IMR-90 (cell line): ENCODE measurements around the gene RPS6KA5. TPM values are rescaled to one million over a fixed set of nuclear protein-coding genes. Genes with fewer than 3 reads are reported as not detected.

ENCODE experiments used
- ATAC-seq: fragments of 200-7000 bp; cut with Tn5 transposase; 2 replicates; pipeline ENCODE4 v1.9.1; 2020; ENCODE audit warnings: low read depth, mild to moderate bottlenecking, moderate library complexity
- BruUV-seq: library from RNA; stranded (reverse); fragments of 400-500 nt; replicated peaks from 2 replicates; lab custom pipeline; 2021; lab: Mats Ljungman, UMichigan
- CTCF ChIA-PET: fragments of 300-600 bp; formaldehyde crosslinking; extraction: SDS; loops from one replicate; lab custom pipeline; 2021; ENCODE audit warnings: antibody characterized with exemption; lab: Yijun Ruan, JAX
- POLR2A ChIA-PET: fragments of 300-600 bp; sonication (Branson Sonifier 250); formaldehyde crosslinking; loops from one replicate; lab custom pipeline; 2022; ENCODE audit warnings: antibody characterized with exemption; ENCODE audit not compliant: unreplicated experiment; lab: Charles Lee
- DNase-seq: peaks from one replicate; pipeline ENCODE4 v3.0.0; 2013
- H2AFZ ChIP-seq: replicated peaks from 2 replicates; pipeline ENCODE3; 2013; ENCODE audit warnings: low read length, mild to moderate bottlenecking; ENCODE audit not compliant: poor library complexity
- H2AK5ac ChIP-seq: 2 replicates; pipeline ENCODE4 v1.6.1; 2013; ENCODE audit warnings: low read depth, low read length, inconsistent platforms
- H2AK9ac ChIP-seq: replicated peaks from 2 replicates; pipeline ENCODE3; 2013; ENCODE audit warnings: mild to moderate bottlenecking, low read depth, low read length, moderate library complexity; ENCODE audit not compliant: poor library complexity
- H2BK120ac ChIP-seq: 2 replicates; pipeline ENCODE4 v1.6.1; 2013; ENCODE audit warnings: low read depth, low read length, inconsistent platforms
- H2BK15ac ChIP-seq: 3 replicates; pipeline ENCODE4 v1.6.1; 2013; ENCODE audit warnings: low read depth, low read length, inconsistent platforms
- H2BK20ac ChIP-seq: 2 replicates; pipeline ENCODE4 v1.6.1; 2013; ENCODE audit warnings: low read depth, mild to moderate bottlenecking, inconsistent platforms, low read length, moderate library complexity
- H2BK5ac ChIP-seq: 2 replicates; pipeline ENCODE4 v1.6.1; 2013; ENCODE audit warnings: mild to moderate bottlenecking, low read depth, low read length, inconsistent platforms; ENCODE audit not compliant: poor library complexity, severe bottlenecking
- H3K14ac ChIP-seq: replicated peaks from 2 replicates; pipeline ENCODE4 v1.6.1; 2013; ENCODE audit warnings: low read depth, low read length, inconsistent platforms
- H3K18ac ChIP-seq: 2 replicates; pipeline ENCODE4 v1.6.1; 2013; ENCODE audit warnings: low read depth, low read length, control low read depth
- H3K23ac ChIP-seq: 2 replicates; pipeline ENCODE4 v1.6.1; 2013; ENCODE audit warnings: low read depth, low read length, inconsistent platforms
- H3K27ac ChIP-seq: 2 replicates; pipeline ENCODE4 v1.5.1; 2013; ENCODE audit warnings: mild to moderate bottlenecking, control low read depth, low read length; ENCODE audit not compliant: insufficient read depth
- H3K27me3 ChIP-seq: 2 replicates; pipeline ENCODE4 v1.6.1; 2013; ENCODE audit warnings: low read length; ENCODE audit not compliant: control insufficient read depth, insufficient read depth
- H3K36me3 ChIP-seq: 2 replicates; pipeline ENCODE4 v1.6.1; 2013; ENCODE audit warnings: low read length, mixed read lengths; ENCODE audit not compliant: control insufficient read depth, insufficient read depth
- H3K4ac ChIP-seq: 2 replicates; pipeline ENCODE4 v1.6.1; 2013; ENCODE audit warnings: low read depth, low read length, inconsistent platforms
- H3K4me1 ChIP-seq: 2 replicates; pipeline ENCODE4 v1.6.1; 2013; ENCODE audit warnings: low read length, mixed read lengths; ENCODE audit not compliant: control insufficient read depth, insufficient read depth
- H3K4me2 ChIP-seq: 2 replicates; pipeline ENCODE4 v1.6.1; 2013; ENCODE audit warnings: low read depth, mild to moderate bottlenecking, control low read depth, low read length, moderate library complexity
- H3K4me3 ChIP-seq: 2 replicates; pipeline ENCODE4 v1.5.1; 2013; ENCODE audit warnings: low read depth, mild to moderate bottlenecking, control low read depth, low read length, moderate library complexity; ENCODE audit not compliant: insufficient read depth
- H3K56ac ChIP-seq: 2 replicates; pipeline ENCODE4 v1.6.1; 2013; ENCODE audit warnings: low read length, inconsistent platforms; ENCODE audit not compliant: insufficient read depth; ENCODE audit errors: extremely low read depth
- H3K79me1 ChIP-seq, 2 experiments: 2 replicates each; pipeline ENCODE4 v1.6.1; 2013; ENCODE audit warnings: low read length in 2 of 2, inconsistent platforms in 1 of 2, low read depth in 1 of 2
- H3K9ac ChIP-seq: 2 replicates; pipeline ENCODE4 v1.6.1; 2013; ENCODE audit warnings: low read depth, low read length, control low read depth
- H3K9me1 ChIP-seq: 2 replicates; pipeline ENCODE4 v1.6.1; 2013; ENCODE audit warnings: low read length, inconsistent platforms; ENCODE audit not compliant: insufficient read depth
- H3K9me3 ChIP-seq: 2 replicates; pipeline ENCODE4 v1.6.1; 2013; ENCODE audit warnings: low read length; ENCODE audit not compliant: control insufficient read depth, insufficient read depth
- H4K20me1 ChIP-seq: 2 replicates; pipeline ENCODE4 v1.6.1; 2013; ENCODE audit warnings: low read length, inconsistent platforms; ENCODE audit not compliant: insufficient read depth
- H4K5ac ChIP-seq: 2 replicates; pipeline ENCODE4 v1.6.1; 2013; ENCODE audit warnings: mild to moderate bottlenecking, low read depth, low read length, control low read depth
- H4K8ac ChIP-seq, 2 experiments: 2 replicates each; pipeline ENCODE4 v1.6.1; 2013; ENCODE audit warnings: low read depth in 2 of 2, low read length in 2 of 2, control low read depth in 1 of 2, inconsistent platforms in 1 of 2
- H4K91ac ChIP-seq: 2 replicates; pipeline ENCODE4 v1.6.1; 2013; ENCODE audit warnings: low read depth, low read length, inconsistent platforms; ENCODE audit not compliant: insufficient read depth
- BHLHE40 ChIP-seq: fragments of 150-350 bp; IDR thresholded peaks from 2 replicates; pipeline ENCODE4 v1.6.1; 2016; ENCODE audit warnings: mild to moderate bottlenecking, low read depth, low read length
- CEBPB ChIP-seq: IDR thresholded peaks from 2 replicates; pipeline ENCODE4 v1.6.1; 2012; ENCODE audit warnings: low read depth, low read length, improper control_type of control experiment
- CHD1 ChIP-seq: IDR thresholded peaks from 2 replicates; pipeline ENCODE4 v1.6.1; 2012; ENCODE audit warnings: low read depth, low read length, improper control_type of control experiment
- ELK1 ChIP-seq: fragments of 150-350 bp; IDR thresholded peaks from 2 replicates; pipeline ENCODE4 v1.6.1; 2016; ENCODE audit warnings: low read depth, mild to moderate bottlenecking, low read length, moderate library complexity, borderline replicate concordance
- FOS ChIP-seq: fragments of 150-350 bp; IDR thresholded peaks from 2 replicates; pipeline ENCODE4 v1.6.1; 2016; ENCODE audit warnings: low read depth, low read length
- MAFK ChIP-seq: IDR thresholded peaks from 2 replicates; pipeline ENCODE4 v1.6.1; 2012; ENCODE audit warnings: low read depth, low read length, improper control_type of control experiment
- MAZ ChIP-seq: IDR thresholded peaks from 2 replicates; pipeline ENCODE4 v1.6.1; 2012; ENCODE audit warnings: low read depth, mild to moderate bottlenecking, low read length, improper control_type of control experiment, moderate library complexity, borderline replicate concordance
- MXI1 ChIP-seq: IDR thresholded peaks from 2 replicates; pipeline ENCODE4 v1.6.1; 2012; ENCODE audit warnings: low read depth, mild to moderate bottlenecking, low read length, moderate library complexity, borderline replicate concordance
- NFE2L2 ChIP-seq: fragments of 150-350 bp; IDR thresholded peaks from 2 replicates; pipeline ENCODE4 v1.6.1; 2016; ENCODE audit warnings: low read depth, mild to moderate bottlenecking, low read length
- POLR2A ChIP-seq: IDR thresholded peaks from 2 replicates; pipeline ENCODE4 v1.6.1; 2012; ENCODE audit warnings: mild to moderate bottlenecking, low read depth, low read length
- RAD21 ChIP-seq: IDR thresholded peaks from 2 replicates; pipeline ENCODE4 v1.6.1; 2012; ENCODE audit warnings: low read length, improper control_type of control experiment
- RCOR1 ChIP-seq: IDR thresholded peaks from 2 replicates; pipeline ENCODE4 v1.6.1; 2012; ENCODE audit warnings: mild to moderate bottlenecking, low read length, improper control_type of control experiment; ENCODE audit not compliant: insufficient replicate concordance
- RFX5 ChIP-seq: IDR thresholded peaks from 2 replicates; pipeline ENCODE4 v1.8.0; 2012; ENCODE audit warnings: low read depth, mild to moderate bottlenecking, low read length, moderate library complexity
- SMC3 ChIP-seq: fragments of 150-350 bp; IDR thresholded peaks from 2 replicates; pipeline ENCODE4 v1.6.1; 2016; ENCODE audit warnings: low read depth, mild to moderate bottlenecking, antibody characterized with exemption, low read length, moderate library complexity
- USF2 ChIP-seq: fragments of 150-350 bp; IDR thresholded peaks from 2 replicates; pipeline ENCODE4 v1.6.1; 2017; ENCODE audit warnings: mild to moderate bottlenecking, antibody characterized with exemption, low read length, low read depth
- WGBS, 2 experiments: methylation state at CpG; one replicate each; pipeline versions ENCODE4 v1.1.5 to v1.1.7; 2013; ENCODE audit warnings: missing lambda C conversion rate in 2 of 2; ENCODE audit not compliant: insufficient read length in 1 of 2; ENCODE audit errors: extremely low coverage in 2 of 2; 5-methylcytosine and 5-hydroxymethylcytosine counted together
- dilution Hi-C: fragments of 300-500 bp; cut with HindIII; formaldehyde crosslinking; loops from one replicate; pipeline ENCODE4 v1.14.3; 2018; ENCODE audit warnings: low sequenced_read_pairs; ENCODE audit not compliant: unreplicated experiment
- in situ Hi-C: fragments of 300-500 bp; cut with MboI; formaldehyde crosslinking; loops from 3 replicates; pipeline ENCODE4 v1.14.3; 2019; ENCODE audit warnings: low sequenced_read_pairs, inconsistent platforms, mixed read lengths
- intact Hi-C: fragments of 100-400 bp; cut with micrococcal nuclease; formaldehyde crosslinking; loops from 2 replicates; pipeline ENCODE4 v1.10.0; 2022
- polyA plus RNA-seq, 3 experiments: library from polyadenylated mRNA; depleted of rRNA; stranded (reverse); fragments of >200 nt; gene quantifications; 2 replicates each; pipeline ENCODE4 v1.2.3, GENCODE V29; 2012; ENCODE audit warnings: low replicate concordance in 1 of 3
- total RNA-seq: library from RNA; depleted of rRNA; stranded (reverse); fragments of >200 nt; gene quantifications from 2 replicates; pipeline ENCODE4 v1.2.3, GENCODE V29; 2012

The RPS6KA5 gene
- total and polyA plus RNA-seq, 2 of the 4 experiments (the other 2 are of a cell fraction) = 0.36 TPM

DNA sequence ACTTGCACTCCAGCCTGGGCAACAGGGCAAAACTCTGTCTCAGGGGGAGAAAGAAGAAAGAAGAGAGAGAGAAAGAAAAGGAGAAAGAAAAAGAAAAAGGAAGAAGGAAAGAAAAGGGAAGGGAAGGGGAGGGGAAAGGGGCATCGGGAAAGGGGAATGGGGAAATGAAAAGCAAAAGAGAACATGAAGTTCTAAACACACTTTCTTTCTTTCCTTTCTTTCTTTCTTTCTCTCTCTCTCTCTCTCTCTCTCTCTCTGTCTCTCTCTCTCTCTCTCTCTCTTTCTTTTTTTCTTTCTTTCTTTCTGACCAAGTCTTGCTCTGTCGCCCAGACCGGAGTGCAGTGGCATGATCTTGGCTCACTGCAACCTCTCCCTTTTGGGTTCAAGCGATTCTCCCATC is 76.9 kb downstream of the RPS6KA5 start:
- Histone ChIP-seq H2BK15ac (no peak overlapping the region), H4K8ac (no peak overlapping the region), H3K56ac (no peak overlapping the region), H3K4ac (no peak overlapping the region), H2BK120ac (no peak overlapping the region), H3K23ac (no peak overlapping the region), H4K91ac (no peak overlapping the region), H3K79me1 (no peaks in the 10 kb centered on the region), H2BK20ac (no peak overlapping the region), H3K9me3 (no peaks in the 10 kb centered on the region), H3K4me2 (no peak overlapping the region), H3K9ac (no peak overlapping the region), H3K27me3 (no peaks in the 10 kb centered on the region), H2AK9ac (no peak overlapping the region), H4K20me1 (no peaks in the 10 kb centered on the region), H3K18ac (no peak overlapping the region), H2BK5ac (no peak overlapping the region), H3K14ac (no peak overlapping the region), H3K9me1 (no peaks in the 10 kb centered on the region), H4K5ac (no peak overlapping the region), H3K4me1 (no peaks in the 10 kb centered on the region), H3K27ac (no peak overlapping the region), H2AFZ (no peak overlapping the region), H3K36me3 (no peaks in the 10 kb centered on the region), H3K4me3 (no peak overlapping the region), H2AK5ac (no peak overlapping the region)
- BruUV-seq = no TSS peak
- in situ Hi-C loops = no loop called here
- POLR2A ChIA-PET = no interaction called here
- intact Hi-C loops = no loop called here
- DNase-seq (no peak), ATAC-seq (no peak)
- no CpG with 5 or more reads among the region's 4 CpGs for WGBS, 2 experiments
- TF ChIP-seq ELK1 (no peak), POLR2A (no peak), CHD1 (no peak), FOS (no peak), SMC3 (no peak), MAZ (no peak), RCOR1 (no peak), MXI1 (no peak), NFE2L2 (no peak), RAD21 (no peak), USF2 (no peak), RFX5 (no peak), MAFK (no peak), CEBPB (no peak), BHLHE40 (no peak)
- CTCF ChIA-PET = interaction anchor here (0.7 kb wide), 1 partner anchor 63 kb away, joined by 5 read pairs; no protein-coding TSS in a partner anchor
- dilution Hi-C loops = no loop called here
